IPS-NIHi7 (cell line): ENCODE measurements around the gene MAP3K6.
A peak's percentile ranks its signal among the peaks of the same experiment; 100 is the strongest.

ENCODE experiments used
- DNase-seq: peaks from one replicate; pipeline ENCODE4 v3.0.0; 2012; ENCODE audit warnings: mixed read lengths; ENCODE audit errors: extremely low spot score

Gene MAP3K6

DNA sequence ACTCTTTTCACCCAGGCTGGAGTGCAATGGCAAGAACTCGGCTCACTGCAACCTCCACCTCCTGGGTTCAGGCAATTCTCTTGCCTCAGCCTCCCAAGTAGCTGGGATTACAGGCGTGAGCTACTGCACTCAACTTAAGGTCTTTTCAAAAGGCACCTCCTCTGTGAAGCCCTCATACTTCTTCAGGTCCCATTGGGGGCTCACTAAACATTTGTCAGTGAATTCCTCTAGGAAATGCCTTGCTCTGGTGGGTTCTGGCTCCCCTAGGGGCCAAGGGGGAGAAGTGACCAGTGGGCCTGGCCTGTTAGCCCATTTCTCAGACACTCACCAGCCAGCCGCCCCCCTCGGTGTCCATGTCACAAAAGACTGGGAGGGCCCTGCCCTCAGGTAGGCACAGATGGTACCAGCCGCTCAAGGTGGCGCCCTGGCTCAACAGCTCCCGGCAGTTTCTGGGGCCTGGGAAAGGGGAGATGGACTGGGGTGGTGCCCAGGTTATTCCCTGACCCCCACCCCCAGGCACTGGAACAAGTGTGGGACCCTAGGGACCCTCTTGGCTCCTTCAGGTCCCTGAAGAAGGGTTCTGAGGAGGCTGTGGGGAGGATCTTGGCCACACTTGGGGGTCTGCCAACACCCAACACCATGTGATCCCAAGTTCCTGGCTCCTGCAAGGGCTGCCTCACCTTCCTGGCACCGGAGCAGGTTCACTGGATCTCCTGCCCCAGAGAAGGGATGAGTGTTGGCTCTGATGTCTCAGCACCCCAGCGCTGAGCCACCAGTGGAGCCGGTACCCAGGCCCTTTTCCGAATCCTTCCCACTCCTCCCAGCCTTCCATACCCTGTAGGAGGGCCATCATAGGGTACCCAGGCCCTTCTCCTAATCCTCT is 6.3 kb upstream of the MAP3K6 start:
- DNase-seq: peak; percentile 64

DNA sequence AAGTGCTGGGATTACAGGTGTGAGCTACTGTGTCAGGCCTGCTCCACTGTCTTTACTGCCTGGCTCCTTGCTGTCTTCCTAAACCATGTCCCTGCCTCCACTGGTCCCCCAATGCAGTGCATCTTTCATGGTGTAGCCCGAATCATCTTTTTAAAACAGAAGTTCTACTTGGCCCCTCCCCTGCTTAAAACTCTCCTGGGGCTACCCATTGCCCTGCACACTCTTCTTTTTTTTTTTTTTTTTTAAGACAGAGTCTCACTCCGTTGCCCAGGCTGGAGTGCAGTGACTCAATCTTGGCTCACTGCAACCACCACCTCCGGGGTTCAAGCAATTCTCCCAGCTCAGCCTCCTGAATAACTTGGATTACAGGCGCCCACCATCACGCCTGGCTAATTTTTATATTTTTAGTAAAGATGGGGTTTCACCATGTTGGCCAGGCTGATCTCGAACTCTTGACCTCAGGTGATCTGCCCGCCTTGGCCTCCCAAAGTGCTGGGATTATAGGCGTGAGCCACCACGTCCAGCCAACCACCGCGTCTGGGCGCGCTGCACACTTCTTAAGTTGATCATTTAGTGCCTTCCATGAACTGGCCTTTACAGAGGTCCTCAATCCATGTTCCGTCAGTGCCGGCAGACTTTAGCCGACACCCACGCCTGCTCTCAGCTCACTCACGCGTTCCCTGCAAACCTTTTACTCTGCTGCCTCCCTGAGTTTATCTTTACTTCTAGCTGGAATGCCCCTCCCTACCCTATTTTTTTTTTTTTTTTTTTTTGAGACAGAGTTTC is 5.5 kb upstream of the MAP3K6 start:
- no peak for DNase-seq

DNA sequence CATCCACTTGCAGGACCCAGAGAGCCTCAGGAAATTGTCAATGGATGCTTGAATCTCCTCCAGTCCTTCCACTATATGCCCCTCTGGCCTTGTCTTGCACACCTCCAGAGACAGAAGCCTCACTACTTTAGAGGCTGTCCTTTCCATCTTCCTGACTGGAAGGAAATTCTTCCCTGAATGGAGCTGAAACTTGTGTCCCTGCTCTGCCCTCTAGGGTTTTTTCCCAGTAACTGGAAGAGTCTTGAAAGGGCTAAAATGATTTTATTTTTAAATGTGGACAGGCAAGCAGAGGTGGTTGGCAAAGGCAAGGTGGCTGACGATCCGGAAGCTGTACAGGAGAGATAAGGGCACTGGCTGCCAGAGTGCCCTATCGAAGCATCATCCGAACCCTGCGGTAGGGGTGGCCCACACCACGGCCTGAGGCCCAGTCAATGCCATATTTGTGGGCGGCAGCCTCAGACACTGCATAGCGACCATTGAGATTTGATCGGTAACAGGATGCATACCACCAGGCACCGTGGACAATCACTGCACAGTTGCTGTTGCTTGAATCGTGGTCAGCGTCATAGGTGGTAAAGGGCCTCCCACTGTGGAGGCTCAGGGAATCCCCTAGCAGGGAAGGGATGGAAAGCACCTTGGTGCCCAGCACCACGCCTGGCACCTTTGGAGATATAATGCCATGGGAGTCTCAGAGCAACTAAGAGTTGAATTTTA is 2.3 kb upstream of the MAP3K6 start:
- no peak for DNase-seq

DNA sequence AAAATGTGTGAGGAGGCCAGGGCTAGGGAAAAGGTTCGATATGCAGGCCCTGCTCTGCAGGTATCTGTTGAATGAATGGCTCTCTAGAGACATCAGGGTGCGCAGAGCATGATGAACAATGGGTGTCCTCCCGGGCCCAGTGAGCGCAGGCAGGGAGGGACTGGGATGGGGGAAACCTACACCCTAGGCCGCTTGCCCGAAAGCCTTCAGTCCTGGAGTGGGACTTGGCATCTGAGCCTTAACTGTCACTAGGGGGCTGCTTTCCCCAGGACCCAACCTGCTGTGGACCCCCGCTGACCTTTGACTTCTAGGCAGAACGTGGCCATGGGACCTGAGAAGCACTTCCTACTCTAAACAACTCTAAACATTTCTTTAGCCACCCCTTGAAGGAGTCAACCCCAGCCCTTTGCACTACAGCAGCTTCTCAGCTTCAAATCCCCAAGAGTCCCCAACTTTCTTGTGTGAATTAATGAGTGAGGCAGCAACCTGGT is 444 bp upstream of the MAP3K6 start:
- DNase-seq: no peak

DNA sequence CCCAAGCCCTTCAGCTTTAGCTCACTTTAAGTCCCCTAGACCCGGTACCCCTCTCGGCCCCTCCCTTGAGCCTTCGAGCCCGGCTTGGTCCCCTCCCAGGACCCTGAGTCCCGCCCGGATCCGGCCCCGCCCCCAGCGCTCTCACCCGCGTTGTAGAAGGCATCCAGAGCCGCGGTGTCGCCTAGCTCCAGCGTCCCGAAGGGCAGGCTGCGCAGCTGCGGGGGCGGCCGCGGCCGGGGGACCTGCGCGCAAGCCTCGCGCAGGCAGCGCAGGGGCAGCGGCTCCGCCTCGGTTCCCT is 699 bp downstream of the MAP3K6 start:
- DNase-seq: peak; percentile 79

DNA sequence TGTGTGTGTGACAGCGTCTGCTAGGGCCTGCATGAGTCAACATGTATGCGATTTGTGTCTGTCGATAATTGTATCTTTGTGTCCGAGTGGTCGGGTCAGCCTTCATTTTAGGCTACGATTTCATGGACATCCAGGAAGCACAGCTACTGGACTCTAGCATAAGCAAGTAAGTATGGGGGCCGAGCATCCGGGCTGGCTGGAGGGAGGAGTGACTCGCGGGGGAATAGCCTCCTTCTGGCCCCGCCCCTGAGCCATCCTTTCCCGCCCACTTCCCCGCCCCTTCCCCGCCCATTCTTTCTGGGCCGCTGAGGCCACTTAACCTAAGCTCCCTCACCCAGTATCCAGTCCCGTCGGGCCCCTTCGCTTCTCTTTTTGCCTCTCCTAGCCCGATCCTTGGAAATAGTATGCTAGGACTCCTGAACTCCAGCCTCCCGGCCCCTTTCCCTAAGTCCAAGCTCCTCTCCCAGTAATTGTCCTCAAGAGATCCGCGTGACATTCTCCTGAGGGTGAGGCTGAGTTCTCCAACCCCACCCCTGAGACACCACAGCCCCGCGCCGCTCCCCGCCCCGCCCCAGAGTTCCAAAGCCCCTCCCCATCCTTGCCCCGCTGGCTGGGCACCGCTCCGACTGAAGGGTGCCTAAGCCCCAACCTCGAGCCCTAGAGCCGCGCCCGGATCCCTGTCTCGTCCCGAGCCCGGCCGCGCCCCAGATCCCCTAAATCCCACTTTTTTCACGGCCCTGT is 1.2 kb downstream of the MAP3K6 start:
- DNase-seq: peak; percentile 91

DNA sequence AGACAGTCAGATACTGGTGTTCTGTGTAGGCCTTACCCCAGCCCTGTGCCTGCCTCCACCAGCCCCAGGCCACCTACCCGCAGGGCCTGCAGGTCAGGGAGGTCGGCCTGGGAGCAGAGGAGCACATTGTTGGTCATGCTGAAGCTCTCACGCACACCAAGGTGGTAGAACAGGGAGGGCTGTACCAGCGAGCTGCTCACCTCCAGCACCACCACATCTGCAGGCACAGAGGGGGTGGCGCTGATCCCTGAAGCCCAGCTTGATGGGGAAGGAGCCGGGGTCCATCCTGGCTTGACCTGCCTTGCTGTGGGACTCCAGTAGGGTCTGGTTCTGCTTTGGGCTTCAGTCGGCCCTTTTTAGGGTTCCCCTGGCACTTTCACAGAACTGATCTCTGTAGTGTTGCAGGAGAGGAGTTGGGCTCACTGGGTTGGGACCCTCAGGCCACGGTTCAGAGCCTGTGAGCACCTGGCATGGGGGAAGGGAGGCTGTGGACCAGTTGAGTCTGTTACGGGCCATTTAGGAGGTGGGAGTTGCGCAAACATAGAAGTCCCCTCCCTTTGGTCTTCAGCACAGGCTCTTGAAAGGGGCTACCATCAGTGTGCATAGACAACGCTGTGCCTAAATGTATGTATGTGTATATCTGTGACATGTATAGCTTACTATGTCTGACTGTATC is 1.9 kb downstream of the MAP3K6 start:
- DNase-seq: no peak

DNA sequence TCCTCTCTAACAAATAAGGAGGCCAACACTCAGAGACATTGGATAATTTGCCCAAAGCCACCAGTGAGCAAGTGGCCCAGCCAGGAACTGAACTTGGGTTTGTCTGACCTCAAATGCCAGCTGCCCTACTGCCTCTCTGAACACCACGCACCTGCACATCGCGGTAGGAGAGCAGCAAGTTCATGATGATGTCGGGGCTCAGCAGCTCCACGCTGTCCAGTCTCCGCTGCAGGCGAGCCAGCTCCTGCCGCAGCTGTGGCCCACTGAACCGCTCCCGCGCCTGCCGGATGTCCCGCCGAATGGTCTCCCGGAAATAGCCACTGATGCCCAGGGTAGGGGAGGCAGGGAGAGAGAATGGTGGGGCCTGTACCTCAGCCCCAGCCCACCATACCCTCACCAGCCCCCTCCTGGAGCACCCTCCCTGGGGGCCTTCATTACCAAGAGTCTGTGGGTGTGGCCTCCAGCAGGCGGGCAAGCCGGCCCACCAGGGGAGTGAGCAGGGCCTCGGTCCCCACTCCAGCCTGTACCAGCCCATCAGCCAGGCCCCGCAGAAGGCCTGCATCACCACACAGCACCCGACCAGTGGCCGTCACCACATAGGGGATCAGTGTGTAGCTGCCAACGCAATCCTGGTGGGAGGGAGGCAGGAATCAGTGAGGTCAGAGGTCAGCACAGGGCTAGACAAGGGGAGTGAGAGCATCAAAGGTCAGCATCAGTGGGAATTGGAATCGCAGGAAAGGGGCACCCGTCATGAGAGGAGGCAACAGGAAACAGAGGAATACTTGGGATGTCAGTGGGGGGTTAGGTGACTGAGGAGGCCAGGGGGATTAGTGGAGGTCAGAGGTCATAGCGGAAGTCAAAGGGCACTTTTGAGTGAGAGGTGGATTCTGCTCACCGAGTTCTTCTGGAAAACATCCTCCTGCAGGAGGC is 2.7 kb downstream of the MAP3K6 start:
- no peak for DNase-seq

DNA sequence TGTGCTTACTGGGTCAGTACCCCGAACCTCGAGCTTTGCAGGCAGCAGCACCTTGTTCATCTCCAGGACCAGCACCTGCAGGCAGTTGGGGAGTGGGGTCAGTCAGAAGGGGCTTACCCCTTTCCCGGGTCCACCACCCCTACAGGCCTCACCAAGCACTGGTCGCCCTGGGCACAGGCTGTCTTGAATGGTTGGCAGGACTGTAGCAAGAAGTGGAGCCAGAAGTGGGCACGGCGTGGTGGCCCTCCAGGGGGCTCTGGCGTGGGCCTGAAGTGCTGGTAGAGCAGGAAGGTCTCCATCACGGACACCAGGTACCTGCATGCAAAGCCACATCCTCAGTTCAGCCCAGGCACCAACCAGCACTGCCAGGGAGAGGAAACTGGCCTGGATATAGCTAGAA is 5.2 kb downstream of the MAP3K6 start:
- no peak for DNase-seq

DNA sequence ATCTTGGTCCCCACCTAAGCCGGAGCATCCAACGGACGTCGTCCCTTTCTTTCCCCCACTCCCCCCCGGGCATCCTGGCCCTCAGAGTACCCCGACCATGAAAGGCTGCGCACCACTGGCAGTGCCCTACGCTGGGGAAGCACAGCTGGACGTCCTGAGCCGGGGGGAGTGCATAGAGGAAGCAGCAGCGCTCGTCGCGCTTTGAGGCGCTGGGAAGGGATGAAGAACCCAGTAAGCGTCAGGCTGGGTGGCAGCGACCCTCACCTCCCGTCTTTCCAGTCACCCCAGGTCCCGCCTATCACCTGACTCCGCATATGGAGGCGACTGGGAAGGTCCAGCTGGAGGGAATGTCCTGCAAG is 5.7 kb downstream of the MAP3K6 start:
- DNase-seq: no peak

DNA sequence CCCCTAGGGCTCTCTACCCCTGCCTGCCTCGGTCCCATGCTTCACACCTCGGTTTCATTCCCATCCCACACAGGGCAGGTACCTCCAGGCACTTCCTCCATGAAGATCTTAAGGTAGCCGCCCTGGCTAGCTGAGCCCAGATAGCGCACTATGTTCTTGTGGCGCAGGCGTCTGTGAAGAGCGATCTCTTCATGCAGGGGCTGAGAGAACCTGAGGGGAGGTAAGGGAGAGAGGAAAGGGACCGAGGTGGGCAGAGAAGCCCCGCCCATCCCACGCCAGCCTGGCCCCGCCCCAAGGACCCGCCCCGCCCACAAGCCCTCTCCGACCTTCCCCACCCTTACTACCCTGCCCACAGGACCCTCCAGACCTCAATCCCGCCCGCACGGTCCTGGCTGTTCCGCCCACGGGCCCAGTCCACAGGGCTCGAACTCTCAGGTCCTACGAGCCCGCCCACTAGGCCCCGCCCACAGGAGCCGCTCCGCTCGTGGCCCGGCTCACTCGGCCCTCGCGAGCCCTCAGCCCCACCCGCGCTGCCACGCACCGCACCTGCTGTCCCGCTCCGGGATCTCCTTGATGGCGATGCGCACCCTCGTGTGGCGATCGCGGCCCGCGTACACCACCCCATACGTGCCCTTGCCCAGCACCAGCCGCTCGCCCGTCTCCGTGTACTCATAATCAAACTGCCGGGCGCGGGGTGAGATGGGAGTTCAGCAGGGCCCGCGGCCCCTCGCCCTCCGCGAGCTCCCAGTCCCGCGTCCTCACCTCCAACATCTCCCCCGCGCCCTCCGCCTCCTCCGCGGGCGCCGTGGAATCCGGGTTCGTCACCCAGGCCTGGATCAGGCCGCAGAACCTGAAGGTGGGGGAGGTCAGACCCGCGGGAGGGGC is 6.4 kb downstream of the MAP3K6 start:
- DNase-seq: peak; percentile 70

DNA sequence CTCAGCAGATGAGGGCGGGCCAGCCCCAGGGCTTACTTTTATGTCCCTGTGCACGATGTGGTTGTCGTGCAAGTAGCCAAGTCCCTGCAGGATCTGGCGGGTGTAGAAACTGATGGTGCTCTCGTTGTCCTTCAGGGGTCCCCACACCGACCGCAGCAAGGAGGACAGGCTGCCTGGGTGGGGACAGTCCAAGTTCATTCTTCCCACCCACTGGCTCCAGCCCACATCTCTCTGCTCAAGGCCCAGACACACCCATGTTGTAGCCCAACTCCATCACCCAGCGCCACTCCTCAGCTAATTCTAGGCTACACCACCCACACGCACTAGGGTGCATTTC is 7.0 kb downstream of the MAP3K6 start:
- no peak for DNase-seq

DNA sequence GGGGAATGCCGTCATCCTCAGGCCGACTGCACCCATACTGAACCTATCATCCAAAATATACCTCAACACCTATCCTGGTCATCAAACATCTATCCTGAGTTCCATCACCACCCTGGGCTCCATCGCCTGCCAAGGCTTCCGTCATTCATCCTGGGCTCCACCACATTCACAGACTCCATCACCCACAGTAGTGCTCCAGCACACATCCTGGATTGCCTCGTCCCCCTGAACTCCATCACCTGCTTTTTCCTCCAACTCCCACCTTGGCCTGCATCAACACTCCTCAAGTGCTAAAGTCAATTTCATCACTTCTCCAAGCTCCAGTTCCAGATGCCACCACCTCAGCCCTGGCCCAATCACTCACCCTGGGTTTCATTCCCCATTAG is 7.8 kb downstream of the MAP3K6 start:
- DNase-seq: no peak

DNA sequence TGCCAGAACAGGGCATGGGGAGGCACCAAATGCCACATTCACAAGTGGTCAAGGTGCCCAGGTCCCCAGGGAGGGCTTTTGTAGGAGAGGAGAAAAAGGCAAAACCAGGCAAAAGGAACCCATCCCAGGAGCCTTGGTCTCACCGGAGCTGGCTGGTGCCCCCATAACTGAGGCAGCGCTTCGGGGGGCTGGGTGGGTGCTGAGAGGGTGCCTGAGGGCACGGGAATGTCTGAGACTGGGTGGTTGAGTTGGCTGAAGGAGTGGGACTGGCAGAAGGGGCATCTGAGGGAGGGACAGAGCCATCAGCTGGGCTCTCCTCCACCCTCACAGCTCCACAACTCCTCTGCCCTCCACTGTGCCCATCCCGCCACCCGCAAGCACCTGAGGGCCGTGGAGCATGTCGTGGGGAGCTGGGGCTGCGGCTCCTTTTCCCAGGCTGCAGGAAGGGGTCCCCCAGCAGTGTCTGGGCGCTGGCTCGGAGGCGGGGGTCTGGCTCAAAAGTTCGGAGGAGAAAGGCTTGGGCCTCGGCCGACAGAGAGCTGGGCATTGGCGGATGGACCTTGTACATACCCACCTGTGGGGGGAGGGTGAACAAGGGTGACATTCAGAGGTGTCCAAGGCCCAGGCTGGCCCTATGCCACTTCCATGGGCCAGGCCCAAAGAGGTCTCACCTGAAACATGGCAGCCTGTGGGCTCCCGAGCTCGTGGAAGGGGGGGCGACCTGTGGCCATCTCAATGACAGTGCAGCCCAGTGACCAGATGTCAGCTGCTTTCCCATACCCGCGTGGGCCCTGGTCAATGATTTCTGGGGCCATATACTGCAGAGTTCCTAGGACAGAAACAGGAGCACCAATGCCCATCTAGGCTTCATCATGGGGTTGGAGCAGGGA is 8.5 kb downstream of the MAP3K6 start:
- DNase-seq: no peak

DNA sequence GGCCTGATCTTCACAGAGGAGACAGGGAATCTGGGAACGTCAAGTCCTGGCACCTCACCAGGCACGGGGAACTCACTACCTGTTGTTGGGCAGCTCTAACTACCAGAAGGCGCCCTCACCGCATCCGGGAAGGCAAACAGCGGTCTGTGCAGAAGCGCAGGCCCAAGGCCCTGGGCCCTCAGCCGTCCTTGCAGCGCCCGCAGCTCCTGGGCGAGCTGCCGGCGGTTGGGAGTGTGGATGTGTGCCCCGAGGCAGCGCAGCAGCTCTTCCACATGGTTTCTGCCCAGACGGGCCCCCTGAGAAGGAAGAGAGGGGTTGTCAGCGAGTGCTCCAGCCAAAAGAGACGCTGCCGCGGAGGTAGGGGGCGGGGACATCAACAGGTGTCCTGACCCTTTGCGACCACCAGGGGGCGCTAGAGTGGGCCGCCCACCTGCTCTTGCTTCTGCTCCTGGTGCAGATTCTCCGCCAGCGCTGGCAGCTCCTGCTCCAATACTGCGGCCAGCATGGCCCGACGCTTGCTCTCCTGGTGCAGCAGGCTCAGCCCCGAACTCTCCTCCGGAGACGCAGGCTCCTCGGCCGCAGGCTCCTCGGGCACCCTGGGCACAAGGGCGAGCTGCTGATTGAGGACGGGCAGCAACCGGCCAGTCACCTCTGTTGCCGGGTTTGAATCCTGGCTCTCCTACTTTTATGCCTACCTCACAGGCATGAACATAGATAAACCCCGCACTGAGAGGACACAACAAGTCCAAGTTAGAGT is 9.3 kb downstream of the MAP3K6 start:
- DNase-seq: peak; percentile 90

DNA sequence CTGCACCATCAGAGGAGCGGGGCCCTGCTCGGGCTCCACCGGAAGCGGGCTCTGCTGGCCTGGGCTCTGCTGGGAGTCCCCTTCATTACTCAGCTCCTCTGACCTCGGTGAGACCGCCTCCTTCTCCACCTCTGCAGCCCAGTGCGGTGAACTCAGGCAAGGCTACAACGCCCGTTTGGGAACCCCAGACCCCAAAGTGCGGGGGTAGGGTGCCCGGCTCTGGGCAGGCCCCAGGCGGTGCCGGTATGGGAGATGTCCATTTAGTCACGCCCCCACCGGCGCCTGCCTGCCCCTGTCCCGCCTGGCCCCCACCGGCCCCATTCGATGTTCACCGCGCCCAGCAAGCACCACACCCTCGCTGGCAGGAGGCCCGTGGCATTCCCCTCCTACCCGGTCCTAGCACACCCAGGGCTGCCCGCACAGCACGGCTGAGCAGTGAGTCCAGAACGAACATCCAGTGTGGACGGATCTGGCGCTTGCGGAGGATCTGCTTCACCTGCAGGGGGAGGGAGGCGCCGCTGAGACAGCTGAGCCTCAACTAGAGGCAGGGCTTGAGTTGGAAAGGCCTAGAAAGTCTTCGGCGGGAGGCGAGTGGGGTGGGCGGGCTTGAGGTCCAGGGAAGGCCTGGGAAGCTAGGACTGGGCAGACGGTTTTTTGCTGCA is 10.0 kb downstream of the MAP3K6 start:
- DNase-seq: no peak

DNA sequence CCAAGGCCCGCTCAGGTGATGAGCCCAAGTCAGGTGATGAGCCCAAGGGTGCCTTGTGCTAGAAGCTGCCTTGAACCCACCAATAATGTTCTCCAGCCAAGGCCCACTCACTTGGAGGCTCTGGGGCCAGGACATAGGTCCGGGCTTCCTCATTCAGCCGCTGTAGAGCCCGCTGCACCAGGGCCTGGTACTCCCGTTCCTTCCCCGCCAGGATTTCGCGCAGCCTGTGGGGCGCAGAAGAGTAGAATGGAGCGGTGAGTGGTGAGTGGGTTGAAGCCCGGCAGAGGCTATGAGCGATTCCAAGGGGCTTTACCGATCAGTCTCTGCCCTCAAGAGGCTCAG is 10.5 kb downstream of the MAP3K6 start:
- no peak for DNase-seq
